ENCODE results near the gene GNAT2. TPM values are rescaled to one million over a fixed set of nuclear protein-coding genes. Genes with fewer than 3 reads are reported as not detected.

The GNAT2 gene
- total and polyA plus RNA-seq, 2 experiments from 2014 or later, result not detected

DNA sequence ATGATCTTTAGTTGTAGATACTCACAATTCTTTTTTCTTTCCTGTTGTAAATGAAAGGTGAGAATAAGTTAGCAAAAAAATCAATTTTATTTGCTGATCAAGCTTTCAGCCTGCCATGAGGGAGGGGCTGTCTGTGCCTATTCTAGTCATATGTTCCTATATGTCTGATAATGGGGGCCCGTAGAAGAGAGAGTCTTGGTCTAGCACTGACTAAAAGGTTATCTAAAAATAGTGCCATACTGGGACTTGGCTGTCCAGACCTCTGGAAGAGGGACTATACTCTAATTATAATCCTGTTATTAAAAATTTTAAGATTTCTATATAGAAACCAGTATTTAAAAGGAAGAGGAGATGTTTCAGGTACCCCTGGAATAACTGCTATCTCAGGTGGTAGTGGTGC lies 52.4 kb downstream of the GNAT2 start:
- H3K27ac ChIP-seq, result peak overlapping the region; percentile 14
- no peak for TF ChIP-seq CTCF (IDR thresholded peaks at IDR 0.05; ENCODE audit: low read depth, low read length)
- no peaks in the 10 kb centered on the region for H3K36me3 ChIP-seq
- no peak overlapping the region for H3K4me3 ChIP-seq
- H3K27me3 ChIP-seq, result no peaks in the 10 kb centered on the region
- H3K4me1 ChIP-seq (ENCODE audit: low read depth), result peaks cover 27% of the 10 kb centered on the region
- H3K9me3 ChIP-seq (ENCODE audit: low read depth), result no peaks in the 10 kb centered on the region
- no peak for DNase-seq (ENCODE audit: low read depth in 1 of 2, low spot score in 1 of 2)

GRCh38 chr1:109565241-109565640 lies 54.2 kb downstream of the GNAT2 start:
- Histone ChIP-seq H3K36me3 (no peaks in the 10 kb centered on the region), H3K9me3 (ENCODE audit: low read depth) (no peaks in the 10 kb centered on the region), H3K27ac (no peak overlapping the region), H3K4me1 (ENCODE audit: low read depth) (peaks cover 24% of the 10 kb centered on the region), H3K27me3 (no peaks in the 10 kb centered on the region), H3K4me3 (no peak overlapping the region)
- no peak for DNase-seq (ENCODE audit: low read depth in 1 of 2, low spot score in 1 of 2)
- no peak for TF ChIP-seq CTCF (IDR thresholded peaks at IDR 0.05; ENCODE audit: low read depth, low read length)

DNA sequence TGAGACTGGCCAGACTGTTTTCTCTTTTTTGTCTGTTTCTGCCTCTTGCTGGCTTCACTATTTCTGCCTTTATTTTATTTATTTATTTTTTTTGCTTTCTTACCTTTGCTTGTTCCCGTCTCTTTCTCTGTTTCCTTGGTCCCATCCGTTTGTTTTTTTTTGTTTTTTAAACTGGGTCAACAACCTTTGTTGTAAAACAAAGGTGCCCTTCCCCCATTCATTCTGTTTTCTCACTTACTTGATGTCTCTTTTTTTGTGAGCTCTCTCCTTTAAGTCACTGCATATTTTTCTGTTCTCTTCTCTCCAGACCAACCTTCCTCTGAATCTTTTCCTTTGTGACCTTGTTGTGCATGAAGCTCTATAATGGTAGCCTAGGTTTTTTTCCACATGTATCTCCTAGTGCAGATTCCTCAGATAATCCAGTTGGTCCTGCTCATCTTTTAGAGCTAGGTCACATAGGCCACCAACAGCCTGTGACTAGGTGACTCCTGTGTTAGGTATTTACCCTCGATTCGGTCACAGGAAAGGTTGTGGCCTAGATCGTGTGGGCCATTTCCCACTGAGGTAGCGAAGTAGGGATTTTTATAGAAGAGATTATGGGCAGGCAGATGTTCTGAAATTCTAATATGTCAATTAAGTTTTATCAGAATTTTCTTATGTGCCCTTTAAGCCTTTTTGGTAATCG lies 55.1 kb downstream of the GNAT2 start:
- Histone ChIP-seq H3K9me3 (ENCODE audit: low read depth) (no peaks in the 10 kb centered on the region), H3K27me3 (no peaks in the 10 kb centered on the region), H3K36me3 (no peaks in the 10 kb centered on the region), H3K4me3 (no peak overlapping the region), H3K27ac (no peak overlapping the region), H3K4me1 (ENCODE audit: low read depth) (peaks cover 21% of the 10 kb centered on the region)
- DNase-seq (ENCODE audit: low read depth in 1 of 2, low spot score in 1 of 2), result no peak
- TF ChIP-seq CTCF (IDR thresholded peaks at IDR 0.05; ENCODE audit: low read depth, low read length), result no peak

DNA sequence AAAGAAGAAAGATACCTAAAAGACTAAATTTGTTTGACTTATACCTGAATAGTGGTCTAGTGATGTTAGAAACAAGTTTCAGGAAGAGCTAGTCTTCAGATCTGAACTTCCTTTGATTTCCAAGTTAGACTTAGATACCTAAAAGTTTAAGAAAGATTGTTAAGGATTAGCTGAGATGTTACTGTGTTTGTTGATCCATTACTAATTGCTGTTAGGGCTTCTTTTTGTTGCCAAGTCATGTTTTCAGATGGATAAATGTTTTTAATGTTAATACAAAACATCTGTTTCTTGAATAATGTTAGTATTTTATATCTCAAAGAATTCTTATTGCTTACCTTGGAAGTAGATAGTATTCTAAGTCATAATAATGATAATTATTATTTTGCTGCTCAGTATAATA lies 59.4 kb downstream of the GNAT2 start:
- Histone ChIP-seq H3K9me3 (ENCODE audit: low read depth) (no peaks in the 10 kb centered on the region), H3K4me3 (no peak overlapping the region), H3K36me3 (no peaks in the 10 kb centered on the region), H3K27me3 (no peaks in the 10 kb centered on the region), H3K4me1 (ENCODE audit: low read depth) (peaks cover 3% of the 10 kb centered on the region), H3K27ac (no peak overlapping the region)
- DNase-seq (ENCODE audit: low read depth in 1 of 2, low spot score in 1 of 2), result no peak
- no peak for TF ChIP-seq CTCF (IDR thresholded peaks at IDR 0.05; ENCODE audit: low read depth, low read length)

- no peaks in the 10 kb centered on the region for H3K4me1 ChIP-seq (ENCODE audit: low read depth)
- H3K36me3 ChIP-seq, result no peaks in the 10 kb centered on the region
- no peak for TF ChIP-seq CTCF (IDR thresholded peaks at IDR 0.05; ENCODE audit: low read depth, low read length)
- no peaks in the 10 kb centered on the region for H3K27me3 ChIP-seq
- no peak overlapping the region for H3K27ac ChIP-seq
- no peak for DNase-seq (ENCODE audit: low read depth in 1 of 2, low spot score in 1 of 2)
- H3K4me3 ChIP-seq, result no peak overlapping the region
- no peaks in the 10 kb centered on the region for H3K9me3 ChIP-seq (ENCODE audit: low read depth)
Measured at GRCh38 chr1:109557520-109557919, 61.9 kb downstream of the GNAT2 start.

Measured in cardiac muscle cell (in vitro differentiated cells and primary cell).